Measurements from ENCODE around the gene IHH.
A peak's percentile ranks its signal among the peaks of the same experiment; 100 is the strongest.

IHH gene

GRCh38 chr2:219038600-219038999 lies 22.1 kb downstream of the IHH start:
- no peak for DNase-seq (ENCODE audit: low spot score)

GRCh38 chr2:219037783-219038499 lies 22.8 kb downstream of the IHH start:
- no peak for DNase-seq (ENCODE audit: low spot score)

GRCh38 chr2:219035942-219036341 lies 24.8 kb downstream of the IHH start:
- DNase-seq (ENCODE audit: low spot score) = no peak

GRCh38 chr2:219034823-219035222 lies 25.9 kb downstream of the IHH start:
- DNase-seq (ENCODE audit: low spot score) = no peak

- no peak for DNase-seq (ENCODE audit: low spot score)
Measured at GRCh38 chr2:219032051-219032745, 28.5 kb downstream of the IHH start.

- no peak for DNase-seq (ENCODE audit: low spot score)
Measured at GRCh38 chr2:219031005-219031738, 29.5 kb downstream of the IHH start.

GRCh38 chr2:219030177-219030940 lies 30.4 kb downstream of the IHH start:
- no peak for DNase-seq (ENCODE audit: low spot score)

- peak; percentile 95 for DNase-seq (ENCODE audit: low spot score)
Measured at GRCh38 chr2:219029829-219030165, 30.9 kb downstream of the IHH start.

GRCh38 chr2:219028996-219029828 lies 31.5 kb downstream of the IHH start:
- DNase-seq (ENCODE audit: low spot score) = no peak

- DNase-seq (ENCODE audit: low spot score) = no peak
Measured at GRCh38 chr2:219028141-219028540, 32.6 kb downstream of the IHH start.

GRCh38 chr2:219027511-219028055 lies 33.1 kb downstream of the IHH start:
- DNase-seq (ENCODE audit: low spot score) = no peak

GRCh38 chr2:219026946-219027345 lies 33.8 kb downstream of the IHH start:
- DNase-seq (ENCODE audit: low spot score) = no peak

GRCh38 chr2:219025637-219026585 lies 34.8 kb downstream of the IHH start:
- no peak for DNase-seq (ENCODE audit: low spot score)

- no peak for DNase-seq (ENCODE audit: low spot score)
Measured at GRCh38 chr2:219024059-219024458, 36.7 kb downstream of the IHH start.

- DNase-seq (ENCODE audit: low spot score) = no peak
Measured at GRCh38 chr2:219023045-219023605, 37.6 kb downstream of the IHH start.

- DNase-seq (ENCODE audit: low spot score) = no peak
Measured at GRCh38 chr2:219022616-219023015, 38.1 kb downstream of the IHH start.

GRCh38 chr2:219022041-219022440 lies 38.7 kb downstream of the IHH start:
- no peak for DNase-seq (ENCODE audit: low spot score)

- DNase-seq (ENCODE audit: low spot score) = no peak
Measured at GRCh38 chr2:219021591-219021990, 39.1 kb downstream of the IHH start.

GRCh38 chr2:219020604-219021365 lies 39.9 kb downstream of the IHH start:
- DNase-seq (ENCODE audit: low spot score) = no peak

Measured in GM03348 (cell line).